ES-I3 (cell line): ENCODE measurements around the gene MRPL16.

Source experiments
- H3K36me3 ChIP-seq: 2 replicates; pipeline ENCODE4 v1.6.1; 2013; ENCODE audit warnings: mild to moderate bottlenecking, low read length, control low read depth, moderate library complexity; ENCODE audit not compliant: insufficient read depth
- H3K4me1 ChIP-seq: 2 replicates; pipeline ENCODE4 v1.6.1; 2013; ENCODE audit warnings: mild to moderate bottlenecking, control low read depth, low read length; ENCODE audit not compliant: insufficient read depth
- H3K9ac ChIP-seq: 2 replicates; pipeline ENCODE4 v1.6.1; 2013; ENCODE audit warnings: low read depth, mild to moderate bottlenecking, low read length, moderate library complexity
- H3K9me3 ChIP-seq: 2 replicates; pipeline ENCODE4 v1.6.1; 2013; ENCODE audit warnings: mild to moderate bottlenecking, low read length, moderate library complexity; ENCODE audit not compliant: control insufficient read depth, insufficient read depth

Gene MRPL16

DNA sequence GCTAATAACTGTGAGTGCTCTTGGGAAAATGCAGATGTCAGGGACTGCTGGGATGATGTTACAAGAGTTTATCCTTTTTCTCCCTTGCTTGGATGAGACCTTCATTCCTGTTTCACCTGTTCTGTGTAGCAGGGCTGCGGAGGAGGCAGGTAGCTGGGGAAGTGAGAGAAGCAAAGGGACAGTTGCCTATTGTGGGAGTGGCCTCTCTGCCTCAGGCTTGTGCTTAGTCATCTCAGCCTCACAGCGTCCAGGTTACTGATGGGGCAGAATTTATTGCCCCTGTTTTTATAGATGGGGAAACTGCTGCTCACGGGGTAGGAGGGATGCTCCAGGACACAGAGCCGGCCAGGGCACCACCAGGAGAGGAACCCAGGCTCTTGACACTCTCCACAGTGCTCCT lies 53.7 kb downstream of the MRPL16 start:
- Histone ChIP-seq H3K36me3 (peaks cover 6% of the 10 kb centered on the region; the same call in 1 of the 2 replicates), H3K9ac (peak overlapping the region; percentile 97; the same call in 1 of the 2 replicates), H3K9me3 (no peaks in the 10 kb centered on the region), H3K4me1 (peaks cover 7% of the 10 kb centered on the region)

DNA sequence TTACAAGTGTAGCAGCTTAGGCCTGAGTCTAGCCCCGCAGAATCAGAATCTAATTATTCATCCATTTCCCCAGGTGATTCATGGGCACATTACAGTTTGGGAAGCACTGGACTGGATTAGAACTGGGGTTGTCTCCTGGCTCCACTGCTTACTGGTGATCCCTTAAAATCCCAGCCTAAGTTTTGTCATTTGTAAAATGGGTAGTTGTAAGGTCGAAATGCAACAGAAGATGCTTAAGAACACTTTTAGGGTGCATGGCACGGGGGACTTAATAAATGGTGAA lies 54.1 kb downstream of the MRPL16 start:
- Histone ChIP-seq H3K4me1 (peaks cover 7% of the 10 kb centered on the region), H3K9ac (peak overlapping the region; percentile 97; the same call in 1 of the 2 replicates), H3K36me3 (peaks cover 6% of the 10 kb centered on the region; the same call in 1 of the 2 replicates), H3K9me3 (no peaks in the 10 kb centered on the region)
